Right lung (tissue), 10 donors: ENCODE measurements around the gene NEK8. TPM values are rescaled to one million over a fixed set of nuclear protein-coding genes. Genes with fewer than 3 reads are reported as not detected.

ENCODE experiments used
- DNase-seq, 2 donors: peaks; one replicate each; pipeline ENCODE4 v3.0.0-alpha.2; 2013
- long read RNA-seq, 8 donors: transcript quantifications; one replicate each; lab custom pipeline, GENCODE V29; 2026
- polyA plus RNA-seq, 5 donors: library from polyadenylated mRNA; unstranded; fragments of 120-200 nt; gene quantifications; one replicate each; pipeline versions ENCODE4 v1.2.1 to v1.2.3, GENCODE V29; 2013; ENCODE audit warnings: inconsistent platforms in 1 of 5, low replicate concordance in 1 of 5; ENCODE audit not compliant: insufficient read length in 5 of 5, insufficient read depth in 1 of 5

NEK8 gene
- 1 to 10 TPM; 5.5 to 8.4 (median 6.8) TPM for polyA plus RNA-seq
- long read RNA-seq, donor 1, result 0 reads
- long read RNA-seq, donor 2, result 0 reads
- long read RNA-seq, donor 3, result 0 reads
- long read RNA-seq, donor 4, result 0 reads
- long read RNA-seq, donor 5, partial matches to known transcripts, result 0 of 12 reads
- long read RNA-seq, donor 5, other reads (novel, unspliced or antisense), result 12 of 12 reads
- long read RNA-seq, donor 6, partial matches to known transcripts, result 0 of 5 reads
- long read RNA-seq, donor 6, other reads (novel, unspliced or antisense), result 5 of 5 reads
- long read RNA-seq, donor 7, result 0 reads
- long read RNA-seq, donor 8, partial matches to known transcripts, result 0 of 1 reads
- long read RNA-seq, donor 8, other reads (novel, unspliced or antisense), result 0 of 1 reads

DNA sequence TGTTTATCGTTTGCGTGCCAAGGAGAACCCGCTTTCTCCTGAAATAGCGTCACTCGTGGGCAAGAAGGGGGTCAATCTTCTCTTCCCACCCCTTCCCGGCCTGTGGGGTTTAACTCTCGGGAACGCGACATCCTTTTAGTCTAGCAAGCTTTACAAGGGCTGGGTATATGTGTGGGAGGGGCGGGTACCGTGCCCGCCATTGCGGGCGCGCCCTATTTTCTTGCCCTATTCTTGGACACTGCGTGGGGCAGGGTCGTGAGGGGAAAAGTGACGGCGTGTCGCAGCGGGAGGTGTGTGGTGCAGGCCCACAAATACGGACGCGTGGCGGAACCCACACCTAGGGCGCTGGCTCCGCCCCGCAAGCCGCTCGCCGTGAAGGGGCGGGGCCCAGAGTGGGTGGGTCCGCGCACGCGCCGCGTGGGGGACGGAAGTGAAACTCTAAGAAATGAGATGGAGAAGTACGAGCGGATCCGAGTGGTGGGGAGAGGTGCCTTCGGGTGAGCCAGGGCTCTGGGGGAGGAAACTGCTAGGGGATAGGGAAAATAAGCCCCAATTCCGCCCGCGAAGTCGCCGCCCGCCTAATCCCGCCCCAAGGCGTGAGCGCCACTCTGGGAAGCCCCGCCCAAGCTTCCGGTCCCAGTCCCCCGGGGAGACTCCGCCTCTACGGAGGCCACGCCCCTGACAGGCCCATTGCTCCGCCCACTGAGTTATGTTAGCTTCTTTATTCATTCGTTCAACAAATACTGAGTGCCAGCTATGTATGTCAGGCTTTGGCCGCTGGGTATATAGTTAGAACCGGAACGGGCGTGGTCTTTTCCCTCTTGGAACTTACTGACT lies at the start of gene NEK8:
TSS of gene NEK8 (plus strand) at position 425 of the 837 bp plus-strand sequence. CDS start at position 451, 26 bp downstream.
- peak; percentile 95 to 97 for DNase-seq

DNA sequence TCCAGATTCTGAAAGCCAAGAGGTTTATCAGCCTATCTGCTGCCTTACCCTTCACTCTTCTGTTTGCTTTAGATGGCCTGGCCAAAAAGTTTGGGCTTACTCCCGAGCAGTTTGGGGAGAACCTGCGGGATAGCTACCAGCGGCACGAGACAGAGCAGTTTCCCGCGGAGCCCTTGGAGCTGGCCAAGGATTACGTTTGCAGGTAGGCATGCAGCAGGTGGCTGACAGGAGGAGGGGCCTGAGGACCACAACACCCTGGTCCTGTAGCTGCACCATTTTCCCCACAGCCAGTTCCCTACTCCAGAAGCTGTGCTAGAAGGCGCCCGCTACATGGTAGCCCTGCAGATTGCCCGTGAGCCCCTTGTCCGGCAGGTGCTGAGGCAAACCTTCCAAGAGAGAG lies 45.9 kb upstream of the NEK8 start:
- no peak for DNase-seq

DNA sequence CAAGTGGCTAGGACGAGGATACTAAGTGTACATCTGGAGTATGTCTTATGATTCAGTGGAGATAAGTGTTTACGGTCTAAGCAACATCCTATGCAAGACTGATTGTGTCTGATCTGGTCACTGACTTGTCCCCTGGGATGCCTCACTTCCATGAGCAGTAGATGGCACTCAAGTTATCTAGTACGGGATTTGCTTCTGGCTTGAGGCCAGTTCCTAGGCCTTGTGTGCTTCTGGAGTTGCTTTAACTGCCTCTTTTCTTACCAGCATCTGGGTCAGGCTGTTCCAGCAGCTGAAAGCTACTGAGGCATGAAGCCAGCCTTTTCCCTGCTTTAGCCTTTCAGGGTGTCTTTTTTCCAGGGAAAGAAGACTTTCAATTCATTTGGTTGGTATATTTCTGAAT lies 43.6 kb upstream of the NEK8 start:
- DNase-seq, result peak; percentile 47 to 64

- no peak for DNase-seq
Observed at GRCh38 chr17:28685366-28685765, 43.2 kb upstream of the NEK8 start.

GRCh38 chr17:28686296-28686695 lies 42.3 kb upstream of the NEK8 start:
- DNase-seq, result no peak

GRCh38 chr17:28688481-28688880 lies 40.1 kb upstream of the NEK8 start:
- DNase-seq, result no peak

- no peak for DNase-seq
Observed at GRCh38 chr17:28689011-28689410, 39.6 kb upstream of the NEK8 start.

DNA sequence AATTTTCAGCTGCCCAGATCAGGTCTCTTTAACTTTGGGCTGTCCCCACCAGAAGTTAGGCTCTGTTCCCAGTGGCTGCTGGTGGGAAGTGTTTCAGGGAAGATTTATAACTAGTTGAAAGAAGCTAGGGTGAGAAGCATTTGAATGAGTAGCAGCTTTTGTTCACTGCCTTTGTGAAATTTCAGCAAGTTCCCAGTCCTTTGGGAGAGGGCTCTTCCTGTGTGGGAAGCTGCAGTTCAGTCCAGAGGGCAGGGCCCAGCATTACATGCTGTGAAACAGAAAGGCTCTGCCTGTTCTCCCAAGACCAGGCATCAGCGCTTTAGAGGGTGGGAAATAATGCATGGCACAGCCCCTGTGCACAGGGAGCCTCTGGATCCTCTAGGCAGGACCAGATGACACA lies 34.7 kb upstream of the NEK8 start:
- DNase-seq, result no peak

DNA sequence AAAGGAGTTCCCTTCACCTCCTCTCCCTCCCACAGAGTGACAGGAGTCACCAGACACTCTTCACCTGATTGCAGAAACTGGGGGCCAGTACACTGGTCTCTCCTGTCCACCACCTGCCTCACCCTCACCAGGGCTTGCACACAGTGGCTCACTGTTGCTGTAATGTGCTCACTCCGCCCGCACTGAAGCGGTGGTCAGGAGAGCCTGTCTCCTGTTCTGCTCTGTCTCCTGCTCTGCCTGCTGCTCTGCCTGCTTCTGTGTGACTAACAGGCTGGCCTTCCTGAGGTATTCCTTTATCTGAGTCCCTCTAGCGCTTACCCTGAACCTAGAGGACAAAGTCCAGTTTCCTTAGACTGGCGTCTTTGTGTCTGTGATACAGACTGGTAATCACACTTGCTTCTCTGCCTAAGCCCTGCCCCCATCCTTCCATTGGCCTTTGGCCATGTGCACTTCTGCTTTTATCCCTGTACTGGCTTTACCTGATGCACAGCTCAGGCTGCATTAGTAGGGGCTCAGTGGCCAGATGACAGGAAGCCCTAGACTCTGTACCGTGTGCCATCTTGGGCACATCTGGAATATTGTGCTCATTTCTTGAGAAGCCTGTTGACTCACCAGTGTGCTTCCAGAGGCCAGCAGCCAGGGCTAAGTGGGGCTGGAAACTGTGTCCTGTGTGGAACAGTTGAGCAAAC lies 30.2 kb upstream of the NEK8 start:
- no peak for DNase-seq

GRCh38 chr17:28700278-28700677 lies 28.3 kb upstream of the NEK8 start:
- no peak for DNase-seq

- DNase-seq, result no peak
Observed at GRCh38 chr17:28700830-28701492, 27.6 kb upstream of the NEK8 start.

DNA sequence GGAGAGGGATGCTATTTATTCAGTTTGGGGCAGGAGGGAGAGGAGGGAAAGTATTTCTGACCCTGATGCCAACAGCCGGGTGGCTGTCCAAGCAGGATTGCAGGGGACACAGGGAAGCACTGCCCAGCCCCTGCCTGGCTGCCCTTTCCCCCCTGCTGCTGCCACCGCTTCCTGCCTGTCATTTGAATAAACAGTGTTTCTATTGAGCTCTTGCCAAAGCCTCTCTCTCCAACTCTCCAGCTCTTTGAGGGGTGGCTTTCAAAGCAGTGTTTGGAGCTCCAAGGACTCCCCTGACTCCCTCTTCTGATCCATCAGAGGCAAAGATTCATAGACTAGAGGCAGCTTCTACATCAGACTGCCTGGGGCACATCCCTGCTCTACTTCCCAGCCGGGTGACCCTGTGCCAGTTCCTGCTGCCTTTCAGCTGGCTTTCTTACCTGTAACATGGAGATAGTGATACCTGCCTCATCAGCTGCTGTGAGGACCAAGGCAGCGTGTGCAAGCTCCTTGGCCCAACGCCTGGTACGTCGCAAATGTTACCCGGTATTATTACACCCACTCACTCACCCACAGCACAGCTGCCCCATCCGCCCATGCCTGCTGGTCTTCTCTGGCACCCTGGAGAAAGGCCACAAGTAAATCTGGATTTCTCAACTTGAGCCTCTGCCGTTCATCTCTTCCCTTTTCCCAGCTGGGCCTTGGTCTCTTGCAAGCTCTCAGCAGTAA lies 26.4 kb upstream of the NEK8 start:
- DNase-seq, result no peak

DNA sequence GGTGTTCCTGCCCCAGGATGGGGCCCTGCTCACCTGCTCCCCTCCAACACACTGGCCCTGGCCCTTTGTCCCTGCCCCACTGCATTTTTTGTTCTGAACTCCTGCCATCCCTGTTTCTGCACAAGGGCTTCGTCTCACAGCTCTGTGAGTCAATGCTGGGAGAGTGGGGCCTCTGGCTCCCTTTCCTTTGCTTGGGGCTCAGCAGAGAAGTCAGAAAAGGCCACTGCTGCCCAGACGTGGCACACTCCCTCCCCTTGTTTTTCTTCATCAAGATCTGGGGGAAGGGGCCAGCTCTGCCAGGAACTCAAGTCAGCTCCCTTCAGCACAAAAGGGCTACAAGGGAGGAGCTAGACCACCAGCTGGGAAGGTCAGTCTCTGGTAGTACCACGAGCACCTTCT lies 25.8 kb upstream of the NEK8 start:
- no peak for DNase-seq

GRCh38 chr17:28703552-28704218 lies 24.9 kb upstream of the NEK8 start:
- DNase-seq, result no peak

DNA sequence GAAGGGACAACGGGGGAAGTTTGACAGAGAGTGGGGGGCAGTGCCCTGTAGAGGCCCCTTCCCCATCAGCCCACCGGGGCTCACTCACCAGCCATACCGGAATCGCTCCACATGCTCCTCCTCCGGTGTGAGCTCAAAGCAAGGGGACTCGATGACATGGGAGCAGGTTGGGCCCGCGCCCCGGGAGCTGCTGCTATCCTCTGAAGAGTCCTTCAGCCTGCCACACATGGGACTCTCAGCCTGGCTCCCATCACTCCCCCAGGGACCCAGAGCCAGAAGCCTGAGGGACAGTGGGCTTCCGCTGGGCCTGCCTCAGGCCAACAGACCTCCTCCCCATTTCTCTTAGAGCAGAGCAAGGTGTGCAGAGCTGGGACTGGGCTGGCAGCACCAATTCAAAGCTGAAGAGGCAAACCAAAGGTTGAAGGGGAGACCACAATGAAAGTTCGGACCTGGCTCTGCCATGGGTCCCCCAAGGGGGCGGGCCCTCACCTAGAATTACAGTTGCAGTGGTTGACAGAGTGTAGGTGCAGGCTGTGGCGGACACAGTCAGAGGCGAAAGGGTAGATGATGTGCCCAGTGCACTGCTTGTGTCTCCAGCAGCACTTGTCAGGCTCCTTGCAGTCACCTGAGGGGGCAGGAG lies 24.2 kb upstream of the NEK8 start:
- no peak for DNase-seq

GRCh38 chr17:28705074-28705659 lies 23.4 kb upstream of the NEK8 start:
- DNase-seq, result no peak

- no peak for DNase-seq
Observed at GRCh38 chr17:28705728-28706334, 22.8 kb upstream of the NEK8 start.

DNA sequence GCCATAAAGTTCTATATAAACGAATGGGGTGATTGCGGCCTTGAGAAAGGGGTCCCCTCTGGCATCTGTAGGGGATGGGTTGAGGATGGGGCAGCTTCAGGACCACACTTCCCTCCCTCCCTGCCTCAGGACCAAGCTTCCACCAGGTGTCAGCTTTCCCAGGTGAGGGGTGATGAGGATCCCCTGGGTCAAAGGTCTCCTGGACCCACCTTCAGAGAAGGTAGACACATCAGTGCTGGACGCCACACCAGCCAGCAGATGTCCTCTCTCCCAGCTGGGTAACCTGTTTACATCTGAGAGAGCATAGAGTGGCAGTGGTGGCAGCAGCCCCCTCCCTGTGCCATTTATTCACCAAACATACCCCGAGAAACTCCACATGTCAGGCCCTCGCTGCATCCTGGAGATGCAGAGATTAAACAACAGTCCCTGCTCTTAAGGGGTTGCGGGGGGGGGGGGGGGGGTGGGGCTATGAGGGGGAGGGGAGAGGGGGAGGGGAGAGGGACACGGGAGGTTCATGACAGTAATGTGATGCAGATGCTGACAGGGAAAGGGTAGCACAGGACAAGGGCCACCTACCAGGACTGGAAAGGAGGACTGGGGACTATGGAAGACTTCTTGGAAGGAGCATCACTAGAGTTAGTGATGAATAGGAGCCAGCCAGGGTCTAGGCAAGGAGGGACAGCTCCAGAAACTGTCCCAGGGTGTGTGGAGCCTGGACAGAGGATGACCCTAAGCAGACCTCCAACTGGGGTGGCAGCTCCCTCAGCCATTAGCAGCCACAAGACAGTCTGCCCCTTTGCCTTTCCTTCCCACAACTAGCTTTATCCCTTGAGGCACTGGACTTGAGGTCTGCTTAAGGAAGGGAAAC lies 21.9 kb upstream of the NEK8 start:
- DNase-seq, result no peak
